K562 (cell line): ENCODE measurements around the gene AK5. TPM values are rescaled to one million over a fixed set of nuclear protein-coding genes. Genes with fewer than 3 reads are reported as not detected.

Experiments used
- ATAC-seq: fragments of 200-7000 bp; cut with Tn5 transposase; 3 replicates; pipeline ENCODE4 v1.9.1; 2020; ENCODE audit warnings: moderate library complexity
- BruUV-seq: library from RNA; stranded (reverse); fragments of 400-500 nt; replicated peaks from 2 replicates; lab custom pipeline; 2021; lab: Mats Ljungman, UMichigan
- CTCF ChIA-PET: fragments of 300-600 bp; formaldehyde crosslinking; extraction: SDS; loops from one replicate; lab custom pipeline; 2021; ENCODE audit warnings: low intra/inter-chr PET ratio; lab: Yijun Ruan, JAX
- POLR2A ChIA-PET: fragments of 300-600, 350-650 bp; sonication (Branson Sonifier 250); formaldehyde crosslinking; extraction: SDS; loops from one replicate; lab custom pipeline; 2021; ENCODE audit warnings: antibody characterized with exemption, inconsistent platforms; lab: Yijun Ruan, JAX
- DNase-seq, 4 experiments: peaks; one replicate each; pipeline versions ENCODE4 v3.0.0 to v3.0.0-alpha.2; 2011 to 2018; ENCODE audit warnings: low spot score in 3 of 4, mixed read lengths in 3 of 4; ENCODE audit errors: extremely low read depth in 1 of 4
- FAIRE-seq: peaks from 2 replicates; lab custom pipeline; 2011; peaks lifted over from hg19 to GRCh38; lab: Jason Lieb, UNC
- H2AFZ ChIP-seq: 2 replicates; pipeline ENCODE4 v1.6.0; 2011; ENCODE audit warnings: low read depth, low read length, control low read depth, inconsistent platforms
- H3K27ac ChIP-seq: fragments of 200-600 bp; 3 replicates; pipeline ENCODE4 v1.8.0; 2011; ENCODE audit warnings: low read depth, mild to moderate bottlenecking, control low read depth, inconsistent platforms, low read length, moderate library complexity, mixed read lengths; ENCODE audit errors: extremely low read depth
- H3K27me3 ChIP-seq, 2 experiments: fragments of 300-600 bp in 1 of 2; 2 replicates in 1 of 2; 3 replicates in 1 of 2; pipeline versions ENCODE4 v1.6.0 to v1.8.0; 2011; ENCODE audit warnings: inconsistent platforms in 2 of 2, low read length in 2 of 2, mild to moderate bottlenecking in 1 of 2, mixed read lengths in 1 of 2, moderate library complexity in 1 of 2; ENCODE audit not compliant: control insufficient read depth in 2 of 2, insufficient read depth in 2 of 2
- H3K36me3 ChIP-seq: fragments of 300-600 bp; 3 replicates; pipeline ENCODE4 v1.8.0; 2011; ENCODE audit warnings: mild to moderate bottlenecking, low read length, inconsistent platforms; ENCODE audit not compliant: control insufficient read depth, insufficient read depth
- H3K4me1 ChIP-seq, 2 experiments: fragments of 200-600 bp in 1 of 2; replicated peaks in 1 of 2; 2 replicates in 1 of 2; 3 replicates in 1 of 2; pipeline versions ENCODE4 v1.5.1 to v1.8.0; 2011; ENCODE audit warnings: inconsistent platforms in 2 of 2, low read length in 2 of 2, mild to moderate bottlenecking in 1 of 2, mixed read lengths in 1 of 2, moderate library complexity in 1 of 2; ENCODE audit not compliant: control insufficient read depth in 2 of 2, insufficient read depth in 2 of 2
- H3K4me2 ChIP-seq: 2 replicates; pipeline ENCODE4 v1.6.1; 2011; ENCODE audit warnings: low read length, control low read depth, inconsistent platforms, mixed read lengths; ENCODE audit not compliant: insufficient read depth
- H3K4me3 ChIP-seq: fragments of 200-600 bp; sonication (generic), shearing (Covaris generic); 2 replicates; pipeline ENCODE4 v1.5.1; 2016; ENCODE audit warnings: control low read depth, inconsistent platforms
- H3K79me2 ChIP-seq: fragments of 200-600 bp; 3 replicates; pipeline ENCODE4 v1.8.0; 2011; ENCODE audit warnings: low read length, inconsistent platforms; ENCODE audit not compliant: control insufficient read depth, insufficient read depth
- H3K9ac ChIP-seq, 2 experiments: 2 replicates each; pipeline versions ENCODE4 v1.6.0 to v1.6.1; 2011; ENCODE audit warnings: low read depth in 2 of 2, low read length in 2 of 2, control low read depth in 1 of 2, inconsistent platforms in 1 of 2, mild to moderate bottlenecking in 1 of 2, mixed read lengths in 1 of 2; ENCODE audit not compliant: insufficient read depth in 1 of 2
- H3K9me1 ChIP-seq: one replicate; pipeline ENCODE4 v1.6.0; 2011; ENCODE audit warnings: inconsistent platforms, mild to moderate bottlenecking, low read length, moderate library complexity; ENCODE audit not compliant: control insufficient read depth, insufficient read depth
- H3K9me3 ChIP-seq: replicated peaks from 2 replicates; pipeline ENCODE4 v1.5.1; 2011; ENCODE audit warnings: low read depth, low read length, inconsistent platforms; ENCODE audit not compliant: control insufficient read depth, insufficient read depth
- H4K20me1 ChIP-seq: replicated peaks from 2 replicates; pipeline ENCODE4 v1.6.1; 2011; ENCODE audit warnings: low read length, inconsistent platforms, mixed read lengths; ENCODE audit not compliant: control insufficient read depth, insufficient read depth
- CCAR2 ChIP-seq: fragments of 200-400 bp; formaldehyde crosslinking; IDR thresholded peaks from 2 replicates; pipeline ENCODE4 v1.6.1; 2017; ENCODE audit warnings: mild to moderate bottlenecking, low read depth, low read length
- CEBPG ChIP-seq, 3 experiments: fragments of 200-800 bp in 1 of 3; sonication (Bioruptor generic) in 1 of 3; sonication (generic) in 1 of 3; formaldehyde crosslinking in 1 of 3; IDR thresholded peaks in 2 of 3; conservative IDR thresholded peaks in 1 of 3; 2 replicates each; pipeline versions ENCODE4 v1.6.1 to v1.8.0; 2016 to 2022; ENCODE audit warnings: missing compliant biosample characterization in 2 of 3, missing genetic modification characterization in 2 of 3, mild to moderate bottlenecking in 1 of 3, missing genetic modification reagents in 1 of 3
- ILK ChIP-seq: fragments of 450-650 bp; IDR thresholded peaks from 2 replicates; pipeline ENCODE4 v1.6.1; 2016; ENCODE audit warnings: missing genetic modification characterization, low read depth, mild to moderate bottlenecking, missing compliant biosample characterization, moderate library complexity, borderline replicate concordance
- PHF21A ChIP-seq: fragments of 450-650 bp; IDR thresholded peaks from 2 replicates; pipeline ENCODE4 v1.6.1; 2017; ENCODE audit warnings: low read depth, borderline replicate concordance
- PRMT5 ChIP-seq: sonication (generic); formaldehyde crosslinking; IDR thresholded peaks from 2 replicates; pipeline ENCODE4 v1.5.0; 2020; ENCODE audit warnings: missing genetic modification reagents
- RCOR1 ChIP-seq, 2 experiments: IDR thresholded peaks; 2 replicates each; pipeline ENCODE4 v1.6.1; 2012; ENCODE audit warnings: low read depth in 2 of 2, low read length in 2 of 2, borderline replicate concordance in 1 of 2, improper control_type of control experiment in 1 of 2
- TRIM24 ChIP-seq, 2 experiments: fragments of 450-650 bp; IDR thresholded peaks; 2 replicates each; pipeline ENCODE4 v1.6.1; 2016
- XRCC4 ChIP-seq: IDR thresholded peaks from one replicate; pipeline ENCODE4 v1.6.1; 2011; ENCODE audit not compliant: insufficient read depth, insufficient read length; ENCODE audit errors: extremely low read depth
- ZNF140 ChIP-seq: fragments of 250-450 bp; sonication (Bioruptor Pico); IDR thresholded peaks from 2 replicates; pipeline ENCODE4 v1.8.0; 2021; ENCODE audit warnings: moderate library complexity, mild to moderate bottlenecking, inconsistent platforms
- ZNF224 ChIP-seq: sonication (generic); formaldehyde crosslinking; IDR thresholded peaks from 2 replicates; pipeline ENCODE4 v1.8.0; 2022; ENCODE audit warnings: mild to moderate bottlenecking, missing genetic modification reagents
- ZNF239 ChIP-seq: fragments of 250-450 bp; sonication (Bioruptor Pico); IDR thresholded peaks from 2 replicates; pipeline ENCODE4 v1.4.0; 2020; ENCODE audit warnings: mild to moderate bottlenecking
- WGBS: fragments of 100-300 bp; shearing (Covaris generic); methylation state at CpG from one replicate; pipeline ENCODE4 v1.1.6; 2016; ENCODE audit warnings: low coverage, mixed read lengths; ENCODE audit not compliant: insufficient coverage; ENCODE audit errors: missing lambda C conversion rate; 5-methylcytosine and 5-hydroxymethylcytosine counted together
- in situ Hi-C: fragments of 300-500 bp; cut with MboI; formaldehyde crosslinking; loops from 4 replicates; pipeline ENCODE4 v1.15.0; 2018; ENCODE audit warnings: inconsistent platforms, mixed read lengths
- intact Hi-C: fragments of 100-400 bp; cut with micrococcal nuclease; formaldehyde crosslinking; loops from 2 replicates; pipeline ENCODE4 v1.14.2; 2022
- polyA plus RNA-seq, 8 experiments: library from polyadenylated mRNA; depleted of rRNA in 4 of 8; stranded (reverse) in 5 of 8; unstranded in 3 of 8; fragments of >200 nt; fragmentation: Nextera tagmentation in 2 of 8; fragmentation: Illumina TruSeq in 1 of 8; extraction: Ambion mirVana in 2 of 8; extraction: Trizol in 1 of 8; gene quantifications; 2 replicates each; pipeline versions ENCODE4 v1.2.1 to v1.2.3, GENCODE V29; 2011 to 2014; ENCODE audit warnings: inconsistent platforms in 1 of 8, missing spikeins in 1 of 8
- total RNA-seq, 7 experiments: library from RNA; depleted of rRNA in 6 of 7; stranded (reverse); fragments of >200 nt in 6 of 7; fragmentation: Illumina TruSeq in 2 of 7; extraction: Trizol in 2 of 7; gene quantifications; 2 replicates each; pipeline versions ENCODE4 v1.2.1 to v1.2.3, GENCODE V29; 2011 to 2021; ENCODE audit warnings: low replicate concordance in 1 of 7
- TF ChIP-seq, protein P1 (sequence below): fragments of 250-450 bp; sonication (Bioruptor Pico); IDR thresholded peaks from 2 replicates; pipeline ENCODE4 v1.8.0; 2022; ENCODE audit warnings: moderate library complexity, mild to moderate bottlenecking, inconsistent platforms

AK5 gene
- total and polyA plus RNA-seq, 9 of the 15 experiments (the other 6 are each of a cell fraction or from before 2014, with no cell fraction given) = 0.06 TPM; not detected in 8

GRCh38 chr1:77499466-77499865 is 217.6 kb downstream of the AK5 start:
- Histone ChIP-seq H3K4me1 (no peaks in the 10 kb centered on the region), H3K27ac (no peak overlapping the region), H3K4me3 (no peak overlapping the region), H3K4me2 (no peak overlapping the region), H4K20me1 (no peaks in the 10 kb centered on the region; the same call in 1 of the 2 replicates), H3K79me2 (no peaks in the 10 kb centered on the region), H3K9me3 (no peaks in the 10 kb centered on the region), H3K27me3 (peaks cover 11 to 23% of the 10 kb centered on the region in 2 experiments), H3K36me3 (no peaks in the 10 kb centered on the region), H3K9ac (no peak overlapping the region), H2AFZ (no peak overlapping the region), H3K9me1 (no peaks in the 10 kb centered on the region)
- POLR2A ChIA-PET = interaction anchor here (1.2 kb wide), 1 partner anchor 9 kb away, joined by 3 read pairs; no protein-coding TSS in a partner anchor
- intact Hi-C loops = no loop called here
- CTCF ChIA-PET = no interaction called here
- ATAC-seq = no peak
- no peak for FAIRE-seq
- BruUV-seq = no TSS peak
- TF ChIP-seq CCAR2 (no peak), ZNF140 (no peak), RCOR1 (IDR thresholded peaks at IDR 0.05; ENCODE audit: borderline replicate concordance in 1 of 2, low read depth in 2 of 2, low read length in 2 of 2) (no peak), XRCC4 (no peak), TRIM24 (IDR thresholded peaks at IDR 0.05) (no peak), PRMT5 (CRISPR knock-in tag) (no peak), ZNF239 (CRISPR knock-in tag) (no peak), ILK (tag) (no peak), ZNF224 (CRISPR knock-in tag) (no peak), CEBPG (CRISPR knock-in tag; IDR thresholded peaks at IDR 0.05) (no peak), CEBPG (tag; conservative IDR thresholded peaks at IDR 0.05 in 1 of 2, IDR thresholded peaks at IDR 0.05 in 1 of 2) (no peak), PHF21A (no peak)
- TF ChIP-seq, protein P1, sequence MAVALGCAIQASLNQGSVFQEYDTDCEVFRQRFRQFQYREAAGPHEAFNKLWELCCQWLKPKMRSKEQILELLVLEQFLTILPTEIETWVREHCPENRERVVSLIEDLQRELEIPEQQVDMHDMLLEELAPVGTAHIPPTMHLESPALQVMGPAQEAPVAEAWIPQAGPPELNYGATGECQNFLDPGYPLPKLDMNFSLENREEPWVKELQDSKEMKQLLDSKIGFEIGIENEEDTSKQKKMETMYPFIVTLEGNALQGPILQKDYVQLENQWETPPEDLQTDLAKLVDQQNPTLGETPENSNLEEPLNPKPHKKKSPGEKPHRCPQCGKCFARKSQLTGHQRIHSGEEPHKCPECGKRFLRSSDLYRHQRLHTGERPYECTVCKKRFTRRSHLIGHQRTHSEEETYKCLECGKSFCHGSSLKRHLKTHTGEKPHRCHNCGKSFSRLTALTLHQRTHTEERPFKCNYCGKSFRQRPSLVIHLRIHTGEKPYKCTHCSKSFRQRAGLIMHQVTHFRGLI = no peak
- in situ Hi-C loops = no loop called here
- no peak for DNase-seq
- 2% methylated on average over 4 of the region's 5 CpGs for WGBS
